B cell (primary cell): ENCODE data around the gene SMCO1. TPM values are rescaled to one million over a fixed set of nuclear protein-coding genes. Genes with fewer than 3 reads are reported as not detected.
"Not testable (repeated sequence)": the region's sequence is repeated elsewhere in the genome, so short reads cannot be mapped to it uniquely, and the experiment has no call there.

Experiments used
- ATAC-seq: fragments of 200-7000 bp; cut with Tn5 transposase; one replicate; pipeline ENCODE4 v1.10.0; 2021; ENCODE audit warnings: low read depth, mild to moderate bottlenecking, moderate number of reproducible peaks, moderate library complexity
- CTCF ChIA-PET: fragments of 350-600 bp; sonication (Branson Sonifier 250); formaldehyde crosslinking; loops from one replicate; lab custom pipeline; 2021; ENCODE audit warnings: antibody characterized with exemption, inconsistent platforms; lab: Charles Lee
- POLR2A ChIA-PET: fragments of 350-600 bp; sonication (Branson Sonifier 250); formaldehyde crosslinking; loops from one replicate; lab custom pipeline; 2021; ENCODE audit warnings: antibody characterized with exemption; lab: Charles Lee
- DNase-seq: peaks from one replicate; pipeline ENCODE4 v3.0.0; 2013
- H2AFZ ChIP-seq: 2 replicates; pipeline ENCODE4 v1.6.1; 2012; ENCODE audit warnings: mild to moderate bottlenecking, low read depth, low read length; ENCODE audit not compliant: insufficient read depth, poor library complexity, severe bottlenecking
- H3K27ac ChIP-seq, 2 donors: 1 replicate in 1 of 2; 2 replicates in 1 of 2; pipeline ENCODE4 v1.5.1; 2012 to 2013; ENCODE audit warnings: low read length in 2 of 2, mild to moderate bottlenecking in 2 of 2, moderate library complexity in 1 of 2
- H3K27me3 ChIP-seq, 4 experiments: fragments of 200-600 bp in 1 of 4; sonication (generic) in 1 of 4; replicated peaks in 1 of 4; 1 replicate in 2 of 4; 2 replicates in 2 of 4; pipeline versions ENCODE4 v1.6.1 to v1.7.0; 2013 to 2016; ENCODE audit warnings: low read length in 3 of 4, mild to moderate bottlenecking in 2 of 4, mixed read lengths in 1 of 4, moderate library complexity in 1 of 4; ENCODE audit not compliant: insufficient read depth in 4 of 4, control insufficient read depth in 3 of 4; ENCODE audit errors: control extremely low read depth in 1 of 4
- H3K36me3 ChIP-seq, 2 experiments: replicated peaks in 1 of 2; 1 replicate in 1 of 2; 2 replicates in 1 of 2; pipeline versions ENCODE4 v1.6.1 to v1.7.1; 2013; ENCODE audit warnings: low read length in 1 of 2; ENCODE audit not compliant: insufficient read depth in 2 of 2, control insufficient read depth in 1 of 2; ENCODE audit errors: control extremely low read depth in 1 of 2, extremely low read depth in 1 of 2
- H3K4me1 ChIP-seq, 2 donors: fragments of 200-600 bp in 1 of 2; sonication (generic) in 1 of 2; 1 replicate in 1 of 2; 2 replicates in 1 of 2; pipeline versions ENCODE4 v1.5.1 to v1.6.1; 2013 to 2017; ENCODE audit warnings: low read length in 2 of 2; ENCODE audit not compliant: control insufficient read depth in 2 of 2, insufficient read depth in 2 of 2
- H3K4me2 ChIP-seq: replicated peaks from 2 replicates; pipeline ENCODE3; 2012; ENCODE audit warnings: mild to moderate bottlenecking, low read depth, low read length; ENCODE audit not compliant: poor library complexity, severe bottlenecking
- H3K4me3 ChIP-seq, 5 experiments: fragments of 200-600 bp in 1 of 5; sonication (generic) in 1 of 5; 1 replicate in 3 of 5; 2 replicates in 2 of 5; pipeline versions ENCODE4 v1.5.1 to v1.7.0; 2011 to 2016; ENCODE audit warnings: low read length in 4 of 5, mild to moderate bottlenecking in 4 of 5, low read depth in 2 of 5, control low read depth in 1 of 5, moderate library complexity in 1 of 5; ENCODE audit not compliant: insufficient read depth in 1 of 5; ENCODE audit errors: control extremely low read depth in 1 of 5, extremely low read depth in 1 of 5
- H3K79me2 ChIP-seq: fragments of 200-600 bp; sonication (generic); one replicate; pipeline ENCODE4 v1.6.0; 2016; ENCODE audit warnings: low read length; ENCODE audit not compliant: control insufficient read depth, insufficient read depth
- H3K9ac ChIP-seq: fragments of 200-600 bp; sonication (generic); 2 replicates; pipeline ENCODE4 v1.6.1; 2017; ENCODE audit warnings: mild to moderate bottlenecking, low read length, moderate library complexity
- H3K9me3 ChIP-seq, 3 donors: one replicate each; pipeline versions ENCODE4 v1.6.1 to v1.7.1; 2013; ENCODE audit warnings: low read length in 2 of 3; ENCODE audit not compliant: control insufficient read depth in 2 of 3, insufficient read depth in 1 of 3; ENCODE audit errors: control extremely low read depth in 1 of 3
- H4K20me1 ChIP-seq: 2 replicates; pipeline ENCODE4 v1.6.0; 2012; ENCODE audit warnings: mild to moderate bottlenecking, low read length; ENCODE audit not compliant: insufficient read depth, control insufficient read depth, poor library complexity, severe bottlenecking
- H3K27ac Mint-ChIP-seq: one replicate; pipeline ENCODE4 v1.8.0; 2021; ENCODE audit warnings: mixed read lengths
- H3K27me3 Mint-ChIP-seq: one replicate; pipeline ENCODE4 v1.8.0; 2021; ENCODE audit warnings: mixed read lengths
- H3K4me1 Mint-ChIP-seq: one replicate; pipeline ENCODE4 v1.8.0; 2021; ENCODE audit warnings: mixed read lengths
- H3K4me3 Mint-ChIP-seq: one replicate; pipeline ENCODE4 v1.8.0; 2021; ENCODE audit warnings: mixed read lengths
- H3K9me3 Mint-ChIP-seq: one replicate; pipeline ENCODE4 v1.8.0; 2022; ENCODE audit warnings: mixed read lengths; ENCODE audit not compliant: insufficient read depth
- EZH2 ChIP-seq: IDR thresholded peaks from 2 replicates; pipeline ENCODE4 v1.6.1; 2012; ENCODE audit warnings: borderline replicate concordance, low read depth, mild to moderate bottlenecking, moderate library complexity, low read length; ENCODE audit not compliant: insufficient read depth, poor library complexity, severe bottlenecking
- WGBS: methylation state at CpG from one replicate; pipeline ENCODE4 v1.1.5; 2013; ENCODE audit warnings: missing lambda C conversion rate; ENCODE audit not compliant: insufficient coverage; 5-methylcytosine and 5-hydroxymethylcytosine counted together
- intact Hi-C: fragments of 100-400 bp; cut with micrococcal nuclease; formaldehyde crosslinking; loops from one replicate; pipeline ENCODE4 v1.10.0; 2022
- polyA plus RNA-seq: library from polyadenylated mRNA; depleted of rRNA; stranded (reverse); fragments of >200 nt; gene quantifications from 2 replicates; pipeline ENCODE4 v1.2.3, GENCODE V29; 2012
- total RNA-seq, 2 donors: library from RNA; stranded (reverse); fragments of 120-200 nt in 1 of 2; gene quantifications; 1 replicate in 1 of 2; 2 replicates in 1 of 2; pipeline versions ENCODE4 v1.2.3 to v1.2.4, GENCODE V29; 2013 to 2022
- TF ChIP-seq, protein P1 (sequence below): fragments of 200-600 bp; IDR thresholded peaks from one replicate; pipeline ENCODE4 v1.8.0; 2022; ENCODE audit warnings: antibody characterized with exemption, mild to moderate bottlenecking

Gene SMCO1
- total and polyA plus RNA-seq, 2 donors (not counting 1 experiment from before 2014, with no cell fraction given) = not detected

GRCh38 chr3:196524527-196524926 lies 9.4 kb upstream of the SMCO1 start:
- TF ChIP-seq, protein P1, sequence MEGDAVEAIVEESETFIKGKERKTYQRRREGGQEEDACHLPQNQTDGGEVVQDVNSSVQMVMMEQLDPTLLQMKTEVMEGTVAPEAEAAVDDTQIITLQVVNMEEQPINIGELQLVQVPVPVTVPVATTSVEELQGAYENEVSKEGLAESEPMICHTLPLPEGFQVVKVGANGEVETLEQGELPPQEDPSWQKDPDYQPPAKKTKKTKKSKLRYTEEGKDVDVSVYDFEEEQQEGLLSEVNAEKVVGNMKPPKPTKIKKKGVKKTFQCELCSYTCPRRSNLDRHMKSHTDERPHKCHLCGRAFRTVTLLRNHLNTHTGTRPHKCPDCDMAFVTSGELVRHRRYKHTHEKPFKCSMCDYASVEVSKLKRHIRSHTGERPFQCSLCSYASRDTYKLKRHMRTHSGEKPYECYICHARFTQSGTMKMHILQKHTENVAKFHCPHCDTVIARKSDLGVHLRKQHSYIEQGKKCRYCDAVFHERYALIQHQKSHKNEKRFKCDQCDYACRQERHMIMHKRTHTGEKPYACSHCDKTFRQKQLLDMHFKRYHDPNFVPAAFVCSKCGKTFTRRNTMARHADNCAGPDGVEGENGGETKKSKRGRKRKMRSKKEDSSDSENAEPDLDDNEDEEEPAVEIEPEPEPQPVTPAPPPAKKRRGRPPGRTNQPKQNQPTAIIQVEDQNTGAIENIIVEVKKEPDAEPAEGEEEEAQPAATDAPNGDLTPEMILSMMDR = no peak
- TF ChIP-seq EZH2 = no peak
- H3K9me3 Mint-ChIP-seq = peaks cover 22% of the 10 kb centered on the region
- ATAC-seq = no peak
- no peak overlapping the region for H3K4me3 Mint-ChIP-seq
- H3K27ac ChIP-seq = no peak overlapping the region
- no peak overlapping the region for H3K27ac Mint-ChIP-seq
- 67% methylated on average over 1 of the region's 5 CpGs for WGBS
- H4K20me1 ChIP-seq = no peaks in the 10 kb centered on the region
- intact Hi-C loops = no loop called here
- peaks cover 1 to 54% (median 28%) of the 10 kb centered on the region in 3 donors for H3K9me3 ChIP-seq
- ChIA-PET CTCF (interaction anchor here (0.6 to 1.6 kb wide), 3 partner anchors 10 to 452 kb away, joined by 3 read pairs; no protein-coding TSS in a partner anchor), POLR2A (no interaction called here)
- no peak overlapping the region for H2AFZ ChIP-seq
- H3K9ac ChIP-seq = no peak overlapping the region
- no peak overlapping the region for H3K4me2 ChIP-seq
- peaks cover 7% of the 10 kb centered on the region for H3K4me1 Mint-ChIP-seq
- no peaks in the 10 kb centered on the region for H3K36me3 ChIP-seq
- no peak for DNase-seq
- H3K79me2 ChIP-seq = no peaks in the 10 kb centered on the region
- H3K27me3 Mint-ChIP-seq = no peaks in the 10 kb centered on the region
- H3K4me3 ChIP-seq = no peak overlapping the region
- H3K4me1 ChIP-seq = peaks cover 6 to 8% of the 10 kb centered on the region in 2 donors
- peaks cover 0 to 2% (median 0%) of the 10 kb centered on the region in 4 experiments for H3K27me3 ChIP-seq

DNA sequence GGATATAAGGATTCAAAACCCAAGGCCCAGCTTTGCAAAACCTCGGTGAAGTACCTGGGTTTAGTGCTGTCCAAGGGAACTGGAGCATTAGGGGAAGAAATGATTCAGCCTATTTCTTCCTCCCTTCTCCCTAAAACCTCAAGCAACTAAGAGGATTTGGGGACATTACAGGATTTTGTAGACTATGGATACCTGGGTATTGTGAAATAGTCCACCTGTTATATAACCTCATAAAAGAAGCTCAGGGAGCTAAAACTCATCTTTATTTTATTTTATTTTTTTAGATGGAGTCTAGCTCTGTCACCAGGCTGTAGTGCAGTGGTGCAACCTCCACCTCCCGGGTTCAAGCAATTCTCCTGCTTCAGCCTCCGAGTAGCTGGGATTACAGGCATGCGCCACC lies 8.7 kb upstream of the SMCO1 start:
- TF ChIP-seq, protein P1 = no peak
- Mint-ChIP-seq H3K4me1 (peaks cover 7% of the 10 kb centered on the region), H3K4me3 (no peak overlapping the region), H3K9me3 (peaks cover 27% of the 10 kb centered on the region), H3K27ac (no peak overlapping the region), H3K27me3 (no peaks in the 10 kb centered on the region)
- Histone ChIP-seq H3K4me1 (peaks cover 4% of the 10 kb centered on the region in 2 donors), H3K4me2 (no peak overlapping the region), H3K27ac (no peak overlapping the region), H3K4me3 (no peak overlapping the region), H4K20me1 (no peaks in the 10 kb centered on the region), H3K9me3 (peaks cover 3 to 54% (median 35%) of the 10 kb centered on the region in 3 donors), H3K36me3 (no peaks in the 10 kb centered on the region), H3K9ac (no peak overlapping the region), H2AFZ (no peak overlapping the region), H3K27me3 (peaks cover 0 to 2% (median 0%) of the 10 kb centered on the region in 4 experiments), H3K79me2 (no peaks in the 10 kb centered on the region)
- ATAC-seq (no peak), DNase-seq (no peak)
- ChIA-PET CTCF (interaction anchor here (0.6 to 2.6 kb wide), 5 partner anchors 10 to 451 kb away, joined by 3 to 10 read pairs (median 4); no protein-coding TSS in a partner anchor), POLR2A (no interaction called here)
- intact Hi-C loops = no loop called here
- no CpG with 5 or more reads among the region's 4 CpGs for WGBS

DNA sequence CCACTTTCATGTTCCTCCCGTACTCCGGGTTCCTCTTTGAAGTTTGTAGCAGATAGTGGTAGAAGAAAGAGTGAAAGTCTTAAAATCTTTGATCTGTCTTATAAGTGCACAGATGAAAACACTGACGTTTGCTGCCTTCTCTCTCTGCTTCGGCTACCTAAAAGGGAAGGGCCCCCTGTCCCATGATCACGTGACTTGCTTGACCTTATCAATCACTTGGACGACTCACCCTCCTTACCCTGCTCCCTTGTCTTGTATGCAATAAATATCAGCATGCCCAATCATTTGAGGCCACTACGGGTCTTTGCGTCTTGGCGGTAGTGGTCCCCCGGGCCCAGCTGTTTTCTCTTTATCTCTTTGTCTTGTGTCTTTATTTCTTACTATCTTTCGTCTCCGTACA lies 6.1 kb upstream of the SMCO1 start:
- H3K9me3 ChIP-seq = peaks cover 7 to 73% (median 58%) of the 10 kb centered on the region in 3 donors
- intact Hi-C loops, H3K36me3 ChIP-seq, H4K20me1 ChIP-seq, H3K4me3 ChIP-seq, H3K4me3 Mint-ChIP-seq, H3K4me1 ChIP-seq, H3K27me3 Mint-ChIP-seq, H3K27me3 ChIP-seq, H2AFZ ChIP-seq, POLR2A ChIA-PET, H3K9ac ChIP-seq, ATAC-seq, H3K79me2 ChIP-seq, H3K27ac Mint-ChIP-seq, H3K4me2 ChIP-seq, DNase-seq, H3K27ac ChIP-seq, H3K4me1 Mint-ChIP-seq: not testable (repeated sequence)
- H3K9me3 Mint-ChIP-seq = peaks cover 29% of the 10 kb centered on the region
- CTCF ChIA-PET = interaction anchor here (2.6 kb wide), 1 partner anchor 268 kb away, joined by 10 read pairs; no protein-coding TSS in a partner anchor
- WGBS = 100% methylated on average over 4 of the region's 12 CpGs
